ENCODE measurements around the gene SELENOV.

The SELENOV gene

GRCh38 chr19:39546599-39546998 is 31.7 kb downstream of the SELENOV start:
- DNase-seq = no peak
- TF ChIP-seq CTCF (IDR thresholded peaks at IDR 0.05; ENCODE audit: low read depth, low read length) = no peak
- no peak overlapping the region for H3K4me3 ChIP-seq (ENCODE audit: low read depth, low read length)
- peaks cover 20% of the 10 kb centered on the region for H3K27me3 ChIP-seq
- H3K36me3 ChIP-seq = no peaks in the 10 kb centered on the region
- no peaks in the 10 kb centered on the region; the same call in 1 of the 2 replicates for H3K9me3 ChIP-seq
- H3K4me1 ChIP-seq = no peaks in the 10 kb centered on the region

GRCh38 chr19:39550197-39550596 is 35.3 kb downstream of the SELENOV start:
- Histone ChIP-seq H3K27me3 (peaks cover 30% of the 10 kb centered on the region), H3K36me3 (no peaks in the 10 kb centered on the region), H3K4me1 (no peaks in the 10 kb centered on the region), H3K9me3 (no peaks in the 10 kb centered on the region; the same call in 1 of the 2 replicates), H3K4me3 (ENCODE audit: low read depth, low read length) (no peak overlapping the region)
- no peak for DNase-seq
- TF ChIP-seq CTCF (IDR thresholded peaks at IDR 0.05; ENCODE audit: low read depth, low read length) = no peak

GRCh38 chr19:39553082-39553652 is 38.2 kb downstream of the SELENOV start:
- peaks cover 10% of the 10 kb centered on the region; the same call in 1 of the 2 replicates for H3K27me3 ChIP-seq
- no peaks in the 10 kb centered on the region for H3K36me3 ChIP-seq
- H3K4me1 ChIP-seq = no peaks in the 10 kb centered on the region
- DNase-seq = no peak
- H3K9me3 ChIP-seq = no peaks in the 10 kb centered on the region
- no peak for TF ChIP-seq CTCF (IDR thresholded peaks at IDR 0.05; ENCODE audit: low read depth, low read length)
- no peak overlapping the region for H3K4me3 ChIP-seq (ENCODE audit: low read depth, low read length)

GRCh38 chr19:39554701-39555311 is 39.9 kb downstream of the SELENOV start:
- TF ChIP-seq CTCF (IDR thresholded peaks at IDR 0.05; ENCODE audit: low read depth, low read length) = no peak
- H3K27me3 ChIP-seq = peaks cover 17% of the 10 kb centered on the region; the same call in 1 of the 2 replicates
- no peak overlapping the region for H3K4me3 ChIP-seq (ENCODE audit: low read depth, low read length)
- no peaks in the 10 kb centered on the region for H3K36me3 ChIP-seq
- DNase-seq = no peak
- no peaks in the 10 kb centered on the region for H3K9me3 ChIP-seq
- H3K4me1 ChIP-seq = no peaks in the 10 kb centered on the region

- Histone ChIP-seq H3K9me3 (no peaks in the 10 kb centered on the region), H3K36me3 (no peaks in the 10 kb centered on the region), H3K27me3 (peaks cover 17% of the 10 kb centered on the region; the same call in 1 of the 2 replicates), H3K4me1 (no peaks in the 10 kb centered on the region), H3K4me3 (ENCODE audit: low read depth, low read length) (no peak overlapping the region)
- DNase-seq = no peak
- TF ChIP-seq CTCF (IDR thresholded peaks at IDR 0.05; ENCODE audit: low read depth, low read length) = no peak
Measured at GRCh38 chr19:39555883-39556282, 40.9 kb downstream of the SELENOV start.

All from BE2C (cell line).